ENCODE results near the gene HDGFL2. TPM values are rescaled to one million over a fixed set of nuclear protein-coding genes. Genes with fewer than 3 reads are reported as not detected.

HDGFL2 gene
- total and polyA plus RNA-seq, 10 donors: 23.2 to 136 (median 28.3) TPM

DNA sequence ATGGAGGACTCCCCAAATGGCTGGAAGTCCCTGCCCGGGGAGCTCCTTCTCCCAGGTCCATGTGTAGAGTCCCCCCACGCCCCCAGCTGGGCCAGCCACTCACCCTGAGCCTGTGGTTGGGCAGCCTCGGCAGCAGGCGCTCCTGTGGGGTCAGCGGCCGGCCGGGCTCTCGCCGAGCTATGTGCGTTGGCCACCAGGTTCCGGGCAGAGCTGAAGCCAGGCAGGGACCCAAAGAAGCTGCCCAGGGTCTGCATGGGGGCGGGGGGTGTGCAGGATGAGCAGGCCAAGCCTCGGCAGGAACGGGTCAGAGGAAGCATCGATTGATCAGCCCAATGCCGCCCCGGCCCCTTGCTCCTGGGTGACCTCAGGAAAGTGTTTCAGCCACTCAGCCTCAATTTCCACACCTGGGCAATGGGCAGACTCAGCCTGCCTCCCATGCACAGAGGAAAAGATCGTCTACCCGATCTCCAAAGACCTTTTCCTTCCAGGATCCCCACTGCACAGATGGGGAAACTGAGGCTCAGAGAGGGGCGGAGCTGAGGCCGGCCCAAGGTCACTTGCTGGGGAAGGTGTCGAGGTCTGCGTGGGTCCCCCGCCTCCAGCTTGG, 45.5 kb downstream of the HDGFL2 start:
- intact Hi-C loops (cut with DNase I; ENCODE audit: low total_unique reads): no loop called here
- 80 to 86% (median 84%) methylated on average over 10 to 24 of the region's 24 CpGs for WGBS, 5 donors

DNA sequence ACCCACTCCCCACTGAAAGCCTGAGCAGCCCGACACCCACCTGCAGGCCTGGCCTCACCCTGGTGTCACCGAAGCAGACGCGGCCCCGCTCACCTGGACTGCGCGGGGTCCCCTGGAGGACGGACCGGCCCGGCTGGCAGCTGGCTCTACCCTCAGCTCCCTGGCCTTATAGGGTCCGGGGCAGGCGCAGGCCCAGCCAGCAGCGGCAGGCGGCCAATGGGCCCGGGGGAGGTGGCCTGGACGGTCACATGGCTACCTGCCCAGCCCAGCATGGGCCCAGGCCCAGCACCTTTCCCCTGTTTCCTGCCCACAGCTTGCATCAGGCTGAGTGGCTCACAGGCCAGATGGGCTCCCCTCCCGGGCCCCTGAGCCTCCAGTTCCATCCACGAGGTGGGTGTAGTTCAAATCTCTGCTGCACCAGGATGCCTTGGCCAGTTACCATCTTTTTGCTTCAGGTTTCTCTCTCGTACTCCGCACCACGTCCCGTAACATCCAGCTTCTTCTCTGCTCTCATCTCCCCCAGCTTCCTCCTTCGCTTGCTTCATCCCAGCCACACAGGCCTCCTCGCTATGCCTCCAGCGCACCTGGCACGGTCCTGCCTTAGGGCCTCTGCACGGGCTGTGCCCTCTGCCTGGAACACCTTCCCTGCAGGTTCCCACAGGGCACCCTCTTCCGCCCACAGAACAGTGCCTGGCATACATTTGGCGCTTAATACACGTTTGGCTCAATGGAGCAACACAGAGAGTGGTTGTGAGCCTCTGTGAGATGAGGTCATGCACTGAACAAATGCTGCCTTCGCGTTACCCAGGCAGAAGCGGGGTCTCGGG, 46.5 kb downstream of the HDGFL2 start, which contains the start of gene PLIN4:
TSS of gene PLIN4 (minus strand) at position 142 of the 827 bp plus-strand sequence. CDS start 214 bp downstream, outside the sequence.
- H3K27ac ChIP-seq: no peak within 1 kb of the TSS

More for the DNA sequence above, 45.5 kb downstream of the HDGFL2 start:
- no peaks in the 10 kb centered on the region for H3K36me3 ChIP-seq
- H3K27me3 ChIP-seq (replicated peaks in 1 of 7): peaks cover 0 to 51% (median 0%) of the 10 kb centered on the region in 7 donors
- no peak overlapping the region for H3K27ac ChIP-seq
- no peak overlapping the region for H3K4me3 ChIP-seq
- no peak for DNase-seq
- H3K9me3 ChIP-seq: no peaks in the 10 kb centered on the region
- no peaks in the 10 kb centered on the region for H3K4me1 ChIP-seq
- TF ChIP-seq POLR2A (IDR thresholded peaks at IDR 0.05): no peak

DNA sequence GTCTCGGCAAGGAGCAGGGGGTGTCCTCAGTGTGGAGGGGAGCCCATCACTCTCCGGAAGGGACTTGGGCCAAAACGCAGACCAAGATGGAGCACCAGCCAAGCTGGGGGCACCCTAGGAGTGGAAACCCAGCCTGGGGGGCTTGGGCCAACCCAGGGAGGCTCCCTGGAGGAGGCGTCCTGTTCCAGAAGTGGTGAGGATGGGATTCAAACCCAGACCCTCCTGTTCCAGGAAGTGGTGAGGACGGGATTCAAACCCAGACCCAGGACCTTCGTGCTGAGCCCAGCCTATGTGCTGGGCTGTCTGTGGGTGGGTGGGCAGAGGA, 47.0 kb downstream of the HDGFL2 start:
- Histone ChIP-seq H3K27me3 (replicated peaks in 1 of 7) (peaks cover 0 to 62% (median 0%) of the 10 kb centered on the region in 7 donors), H3K4me1 (peaks cover 0 to 5% (median 0%) of the 10 kb centered on the region in 6 donors), H3K27ac (no peak overlapping the region), H3K9me3 (no peaks in the 10 kb centered on the region), H3K36me3 (no peaks in the 10 kb centered on the region), H3K4me3 (no peak overlapping the region)
- 85 to 93% (median 87%) methylated on average over 5 to 6 of the region's 6 CpGs for WGBS, 5 donors
- no peak for TF ChIP-seq POLR2AphosphoS5 (IDR thresholded peaks at IDR 0.05)
- no peak for TF ChIP-seq POLR2A (IDR thresholded peaks at IDR 0.05)
- TF ChIP-seq, protein P1, sequence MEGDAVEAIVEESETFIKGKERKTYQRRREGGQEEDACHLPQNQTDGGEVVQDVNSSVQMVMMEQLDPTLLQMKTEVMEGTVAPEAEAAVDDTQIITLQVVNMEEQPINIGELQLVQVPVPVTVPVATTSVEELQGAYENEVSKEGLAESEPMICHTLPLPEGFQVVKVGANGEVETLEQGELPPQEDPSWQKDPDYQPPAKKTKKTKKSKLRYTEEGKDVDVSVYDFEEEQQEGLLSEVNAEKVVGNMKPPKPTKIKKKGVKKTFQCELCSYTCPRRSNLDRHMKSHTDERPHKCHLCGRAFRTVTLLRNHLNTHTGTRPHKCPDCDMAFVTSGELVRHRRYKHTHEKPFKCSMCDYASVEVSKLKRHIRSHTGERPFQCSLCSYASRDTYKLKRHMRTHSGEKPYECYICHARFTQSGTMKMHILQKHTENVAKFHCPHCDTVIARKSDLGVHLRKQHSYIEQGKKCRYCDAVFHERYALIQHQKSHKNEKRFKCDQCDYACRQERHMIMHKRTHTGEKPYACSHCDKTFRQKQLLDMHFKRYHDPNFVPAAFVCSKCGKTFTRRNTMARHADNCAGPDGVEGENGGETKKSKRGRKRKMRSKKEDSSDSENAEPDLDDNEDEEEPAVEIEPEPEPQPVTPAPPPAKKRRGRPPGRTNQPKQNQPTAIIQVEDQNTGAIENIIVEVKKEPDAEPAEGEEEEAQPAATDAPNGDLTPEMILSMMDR (IDR thresholded peaks at IDR 0.05 in 8 of 11, conservative IDR thresholded peaks at IDR 0.05 in 3 of 11): no peak
- DNase-seq: no peak
- intact Hi-C loops (cut with DNase I; ENCODE audit: low total_unique reads): no loop called here

More for the DNA sequence above, 46.5 kb downstream of the HDGFL2 start, which contains the start of gene PLIN4:
- Histone ChIP-seq H3K9me3 (no peaks in the 10 kb centered on the region), H3K27me3 (replicated peaks in 1 of 7) (peaks cover 0 to 56% (median 0%) of the 10 kb centered on the region in 7 donors), H3K4me1 (peaks cover 0 to 5% (median 0%) of the 10 kb centered on the region in 6 donors), H3K36me3 (no peaks in the 10 kb centered on the region), H3K4me3 (no peak within 1 kb of the TSS)
- 69 to 81% (median 75%) methylated on average over 31 to 34 of the region's 34 CpGs for WGBS, 5 donors
- intact Hi-C loops (cut with DNase I; ENCODE audit: low total_unique reads): no loop called here
- DNase-seq: no peak
- TF ChIP-seq, protein P1 (IDR thresholded peaks at IDR 0.05 in 8 of 11, conservative IDR thresholded peaks at IDR 0.05 in 3 of 11): no peak
- TF ChIP-seq POLR2A (IDR thresholded peaks at IDR 0.05) (no peak), POLR2AphosphoS5 (IDR thresholded peaks at IDR 0.05) (peak in 1 of 3 donors; percentile 40)

DNA sequence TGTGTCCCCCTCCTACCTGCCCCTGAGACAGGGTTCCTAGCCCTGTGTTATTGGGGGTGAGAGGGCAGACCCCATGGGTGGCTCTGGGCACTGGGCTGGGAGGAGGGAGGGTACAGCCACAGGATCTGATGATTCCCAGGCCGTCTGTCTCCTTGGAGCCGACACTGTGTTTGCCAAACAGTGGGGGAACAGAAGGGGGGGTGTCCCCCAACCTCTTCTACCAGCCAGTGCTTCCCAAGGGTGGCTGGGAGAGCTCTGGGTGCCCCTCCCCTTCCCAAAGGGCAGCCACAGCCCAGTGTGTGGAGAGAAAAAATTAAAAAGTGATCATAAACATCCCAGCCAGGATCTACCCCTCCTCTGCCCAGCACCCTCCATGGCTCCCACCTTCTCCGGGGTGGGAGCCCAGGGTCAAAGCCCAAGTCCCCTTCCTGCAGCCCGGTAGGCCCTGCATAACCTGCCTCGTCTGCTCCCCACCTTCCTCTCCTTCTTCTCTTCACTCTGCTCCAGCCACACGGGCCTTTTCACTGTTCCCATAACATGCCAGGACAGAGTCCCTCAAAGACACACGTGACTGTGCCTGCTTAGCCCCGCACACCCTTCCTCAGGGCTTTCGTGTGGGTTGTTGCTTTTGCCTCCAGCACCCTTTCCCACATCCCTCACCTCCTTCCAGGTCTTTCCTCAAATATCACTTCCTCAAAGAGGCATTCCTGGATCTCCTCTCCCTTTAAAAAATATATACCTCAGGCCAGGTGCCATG, 47.6 kb downstream of the HDGFL2 start:
- TF ChIP-seq POLR2AphosphoS5 (IDR thresholded peaks at IDR 0.05) (no peak), POLR2A (IDR thresholded peaks at IDR 0.05) (no peak)
- TF ChIP-seq, protein P1 (IDR thresholded peaks at IDR 0.05 in 8 of 11, conservative IDR thresholded peaks at IDR 0.05 in 3 of 11): no peak
- Histone ChIP-seq H3K27ac (no peak overlapping the region), H3K36me3 (no peaks in the 10 kb centered on the region), H3K4me3 (no peak overlapping the region), H3K9me3 (no peaks in the 10 kb centered on the region), H3K4me1 (peaks cover 0 to 5% (median 0%) of the 10 kb centered on the region in 6 donors), H3K27me3 (replicated peaks in 1 of 7) (peaks cover 0 to 65% (median 0%) of the 10 kb centered on the region in 7 donors)
- WGBS, 5 donors: 68 to 79% (median 78%) methylated on average over 9 of the region's 9 CpGs
- intact Hi-C loops (cut with DNase I; ENCODE audit: low total_unique reads): loop anchor here (10.0 kb wide), 1 partner anchor 255 kb away; no protein-coding TSS in a partner anchor
- DNase-seq: no peak

Measured in spleen (tissue), 11 donors.